ENCODE data around the gene HEXD.

HEXD gene

GRCh38 chr17:82415336-82415735 lies 2.8 kb upstream of the HEXD start:
- no peak for DNase-seq (ENCODE audit: low read depth)

GRCh38 chr17:82415786-82416185 lies 2.4 kb upstream of the HEXD start:
- no peak for DNase-seq (ENCODE audit: low read depth)

DNA sequence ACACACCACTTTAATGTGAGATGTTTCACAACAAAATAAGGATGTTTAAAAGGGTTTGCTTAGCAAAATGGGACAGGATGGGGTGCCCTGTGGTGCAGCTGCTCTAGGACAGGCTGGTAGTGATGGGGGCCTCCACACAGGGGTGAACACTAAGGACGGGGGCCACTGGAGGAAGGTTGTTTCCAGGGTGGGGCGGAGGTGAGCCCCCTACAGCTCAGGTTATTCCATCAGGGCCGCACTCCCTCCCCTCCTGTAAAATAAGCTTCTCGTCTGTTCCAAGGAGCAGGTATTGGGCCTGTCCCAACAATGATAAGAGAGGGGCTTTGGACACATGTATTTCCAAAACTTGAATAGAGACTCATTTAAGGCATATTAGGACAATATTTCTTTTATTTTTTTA lies 1.9 kb upstream of the HEXD start:
- no peak for DNase-seq (ENCODE audit: low read depth)

GRCh38 chr17:82416771-82417170 lies 1.4 kb upstream of the HEXD start:
- DNase-seq (ENCODE audit: low read depth), result peak; percentile 52

DNA sequence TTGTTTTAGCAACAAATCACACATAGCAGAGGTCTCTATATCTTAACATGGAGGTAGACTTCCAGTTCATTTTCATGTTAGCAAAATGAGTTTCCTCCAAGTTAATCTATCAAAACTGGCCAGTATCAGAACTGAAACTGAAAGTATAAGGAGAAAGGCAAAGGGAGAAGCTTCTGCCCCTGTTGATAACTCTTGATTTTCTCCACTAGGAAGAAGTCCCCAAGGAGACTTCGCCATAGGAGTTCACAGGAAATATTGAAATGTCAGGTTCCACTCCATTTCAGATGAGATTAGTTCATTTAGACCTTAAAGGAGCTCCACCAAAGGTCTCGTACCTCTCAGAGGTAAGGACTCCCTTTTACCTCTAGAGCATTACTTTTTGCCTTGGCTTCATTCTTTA lies 1.4 kb downstream of the HEXD start:
- peak; percentile 27 for DNase-seq (ENCODE audit: low read depth)

DNA sequence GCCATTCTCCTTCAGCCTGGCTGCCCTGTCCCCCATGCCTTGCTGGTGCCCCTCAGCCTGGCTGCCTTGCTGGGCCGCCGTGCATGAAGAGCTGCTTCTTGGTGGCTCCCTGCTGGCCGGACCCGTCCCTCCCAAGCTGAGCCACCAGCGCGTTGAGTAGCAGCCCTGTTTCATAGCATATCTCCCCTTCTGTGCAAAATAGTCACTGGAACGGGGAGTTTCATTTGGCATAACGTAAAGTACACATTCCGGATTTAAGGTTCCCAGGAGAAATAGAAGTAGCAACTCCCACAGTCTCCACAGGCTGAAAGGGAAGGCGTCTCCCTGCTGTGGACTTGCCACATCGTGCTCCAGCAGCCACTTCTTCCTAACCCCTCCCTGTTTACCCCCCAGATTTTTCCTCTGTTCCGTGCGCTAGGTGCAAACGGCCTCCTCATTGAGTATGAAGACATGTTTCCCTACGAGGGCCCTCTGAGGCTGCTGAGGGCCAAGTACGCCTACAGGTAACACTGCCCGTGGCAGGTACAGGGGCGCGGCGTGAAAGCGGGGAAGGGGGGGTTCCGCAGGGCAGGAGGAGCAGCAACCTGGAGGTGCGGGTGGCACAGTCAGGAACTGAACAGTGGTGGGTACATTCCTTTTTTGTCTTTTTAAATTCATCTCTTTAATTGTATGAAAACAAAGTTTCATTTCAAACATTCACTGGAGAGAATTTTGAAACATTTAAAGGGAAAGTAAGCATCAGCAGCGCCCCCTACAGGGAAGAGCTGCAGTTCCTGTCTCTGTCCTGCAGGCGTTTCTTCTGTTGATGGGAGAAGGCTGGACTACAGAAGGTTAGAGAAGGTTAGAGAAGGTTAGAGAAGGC lies 6.1 kb downstream of the HEXD start:
- peak; percentile 77 for DNase-seq (ENCODE audit: low read depth)

DNA sequence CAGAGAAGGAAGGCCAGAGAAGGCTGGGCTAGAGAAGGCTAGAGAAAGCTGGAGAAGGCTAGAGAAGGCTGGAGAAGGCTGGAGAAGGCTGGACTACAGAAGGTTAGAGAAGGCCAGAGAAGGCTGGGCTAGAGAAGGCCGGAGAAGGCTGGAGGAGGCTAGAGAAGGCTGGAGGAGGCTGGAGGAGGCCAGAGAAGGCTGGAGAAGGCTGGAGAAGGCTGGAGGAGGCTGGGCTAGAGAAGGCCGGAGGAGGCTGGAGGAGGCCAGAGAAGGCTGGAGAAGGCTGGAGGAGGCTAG lies 6.7 kb downstream of the HEXD start:
- no peak for DNase-seq (ENCODE audit: low read depth)

GRCh38 chr17:82428546-82428945 lies 10.4 kb downstream of the HEXD start:
- no peak for DNase-seq (ENCODE audit: low read depth)

GRCh38 chr17:82429824-82430223 lies 11.7 kb downstream of the HEXD start:
- DNase-seq (ENCODE audit: low read depth), result no peak

GRCh38 chr17:82432017-82432416 lies 13.9 kb downstream of the HEXD start:
- no peak for DNase-seq (ENCODE audit: low read depth)

- DNase-seq (ENCODE audit: low read depth), result no peak
Observed at GRCh38 chr17:82433560-82434215, 15.5 kb downstream of the HEXD start.

- no peak for DNase-seq (ENCODE audit: low read depth)
Observed at GRCh38 chr17:82434216-82434565, 16.0 kb downstream of the HEXD start.

DNA sequence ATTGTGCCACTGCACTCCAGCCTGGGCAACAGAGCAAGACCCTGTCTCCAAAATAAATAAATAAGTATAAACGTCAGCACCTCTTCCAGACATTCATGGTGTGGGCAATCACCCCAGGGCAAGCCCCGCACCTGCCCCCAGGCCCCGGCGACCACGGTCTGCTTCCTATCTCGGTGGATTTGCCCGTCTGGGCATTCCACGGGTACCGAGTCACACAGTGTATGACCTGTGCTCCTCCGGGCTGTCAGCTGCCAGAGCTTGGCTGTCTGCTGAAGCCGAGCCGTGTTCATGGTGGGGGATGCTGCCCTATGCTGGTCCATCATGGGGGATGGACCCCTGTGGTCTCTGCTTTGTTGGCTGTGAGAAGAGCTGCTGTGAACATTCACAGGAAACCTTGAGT lies 17.0 kb downstream of the HEXD start:
- DNase-seq (ENCODE audit: low read depth), result peak; percentile 60

GRCh38 chr17:82435601-82436583 lies 17.7 kb downstream of the HEXD start:
- no peak for DNase-seq (ENCODE audit: low read depth)

DNA sequence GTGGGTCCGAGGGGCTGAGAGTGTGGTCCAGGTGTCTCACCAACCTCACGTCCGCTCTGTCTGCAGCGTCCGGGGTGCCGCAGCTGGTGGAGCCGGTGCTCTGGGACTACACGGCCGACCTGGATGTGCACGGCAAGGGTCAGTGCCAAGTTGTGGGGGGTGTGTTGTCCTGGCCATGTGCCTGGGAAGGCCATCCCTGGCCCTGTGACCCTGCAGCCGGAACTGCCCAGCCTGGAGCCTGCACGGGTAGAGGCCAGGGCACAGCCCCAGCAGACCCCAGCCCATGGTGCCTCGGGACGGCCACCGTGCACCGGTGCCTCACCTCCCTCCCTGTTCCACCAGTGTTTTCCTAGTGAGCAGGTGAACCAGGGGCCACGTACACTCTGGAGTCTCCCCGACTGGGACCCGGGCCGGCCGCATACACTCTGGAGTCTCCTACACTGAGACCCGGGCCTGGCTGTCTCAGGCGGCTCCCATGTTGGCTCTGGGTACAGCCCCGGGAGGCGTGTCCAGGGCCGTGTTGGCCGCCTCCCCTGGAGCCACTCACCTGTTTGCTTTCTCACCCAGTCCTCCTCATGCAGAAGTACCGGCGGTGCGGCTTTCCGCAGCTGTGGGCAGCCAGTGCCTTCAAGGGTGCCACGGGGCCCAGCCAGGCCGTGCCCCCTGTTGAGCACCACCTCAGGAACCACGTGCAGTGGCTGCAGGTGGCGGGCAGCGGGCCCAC lies 18.6 kb downstream of the HEXD start:
- DNase-seq (ENCODE audit: low read depth), result no peak

DNA sequence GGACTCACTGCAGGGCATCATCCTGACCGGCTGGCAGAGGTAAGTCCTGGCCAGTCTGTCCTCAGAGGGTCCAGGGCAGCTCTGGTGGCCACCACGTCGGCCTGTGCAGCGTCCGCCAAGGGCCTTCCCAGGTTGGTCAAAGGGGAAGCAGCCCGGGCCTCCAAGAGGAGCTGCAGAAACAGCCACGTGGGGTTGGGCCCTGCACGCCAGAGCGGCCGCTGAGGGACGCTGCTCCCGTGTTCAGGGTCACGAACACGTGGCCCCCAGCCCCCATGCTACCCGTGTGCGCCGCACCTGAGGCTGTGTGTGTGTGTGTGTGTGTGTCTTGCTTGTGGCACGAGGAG lies 19.1 kb downstream of the HEXD start:
- DNase-seq (ENCODE audit: low read depth), result no peak

- no peak for DNase-seq (ENCODE audit: low read depth)
Observed at GRCh38 chr17:82438401-82439193, 20.4 kb downstream of the HEXD start.

GRCh38 chr17:82439194-82439828 lies 21.2 kb downstream of the HEXD start:
- DNase-seq (ENCODE audit: low read depth), result no peak

DNA sequence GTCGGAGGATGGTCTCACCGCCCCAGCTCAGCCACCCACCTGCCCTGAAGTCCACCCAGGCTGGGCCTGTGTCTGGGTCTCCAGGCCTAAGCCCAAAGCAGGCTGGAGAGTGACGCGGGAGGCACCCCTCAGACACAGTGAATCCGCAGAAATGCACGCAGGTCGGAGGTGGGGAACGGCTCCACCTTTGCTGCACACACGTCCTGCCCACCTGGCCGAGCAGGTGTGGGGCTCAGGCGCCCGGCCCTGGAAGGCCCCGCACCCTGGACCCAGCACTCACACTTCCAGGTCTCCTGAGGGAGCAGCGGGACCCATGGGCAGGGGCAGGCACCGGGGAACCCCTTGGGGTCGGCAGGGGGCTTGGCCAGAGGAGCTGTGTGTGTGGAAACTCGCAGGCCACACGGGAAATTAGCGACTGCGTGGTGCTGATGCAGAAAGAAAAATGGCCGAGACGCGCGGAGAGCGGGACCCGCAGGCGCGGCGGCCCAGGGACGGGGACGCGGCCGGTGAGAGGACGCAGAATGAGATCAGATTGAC lies 21.8 kb downstream of the HEXD start:
- no peak for DNase-seq (ENCODE audit: low read depth)

DNA sequence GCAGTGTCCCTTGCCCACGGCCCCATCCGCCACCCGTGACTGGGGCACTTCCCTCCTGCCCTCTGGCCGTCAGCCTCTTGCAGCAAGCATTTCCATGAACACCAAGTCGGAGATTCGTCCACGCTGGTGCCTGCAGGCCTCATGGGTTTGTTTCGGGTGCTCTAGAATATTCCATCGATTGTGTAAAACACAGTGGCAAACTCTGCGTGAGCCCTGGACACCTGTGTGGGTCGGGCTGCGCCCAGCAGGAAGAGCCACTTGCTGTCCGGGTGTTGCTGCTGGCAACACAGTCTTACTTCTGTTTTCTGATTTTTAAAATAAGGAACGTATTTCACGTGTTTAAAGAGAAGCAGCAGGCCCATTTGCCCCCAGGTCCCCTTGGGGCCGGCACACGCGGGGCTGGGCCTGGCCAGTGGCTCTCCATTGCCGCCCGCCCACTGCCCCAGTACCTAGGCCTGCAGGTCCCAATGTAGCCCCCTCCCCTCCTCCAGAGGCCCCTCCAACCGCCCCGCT lies 22.4 kb downstream of the HEXD start:
- no peak for DNase-seq (ENCODE audit: low read depth)

All from ELR (cell line).